HepG2 (cell line): ENCODE data around the gene RPL22L1. TPM values are rescaled to one million over a fixed set of nuclear protein-coding genes. Genes with fewer than 3 reads are reported as not detected.
A peak's percentile ranks its signal among the peaks of the same experiment; 100 is the strongest.

Source experiments
- FOXO1 ChIP-seq: sonication (generic); formaldehyde crosslinking; IDR thresholded peaks from 2 replicates; pipeline ENCODE4 v1.4.0; 2020; ENCODE audit warnings: missing genetic modification reagents
- GATA4 ChIP-seq: sonication (generic); IDR thresholded peaks from 2 replicates; pipeline ENCODE4 v1.6.1; 2016; ENCODE audit warnings: antibody characterized with exemption, low read depth, borderline replicate concordance
- IKZF4 ChIP-seq: sonication (generic); formaldehyde crosslinking; IDR thresholded peaks from 2 replicates; pipeline ENCODE4 v1.5.1; 2020; ENCODE audit warnings: borderline replicate concordance, mild to moderate bottlenecking, low read depth, missing genetic modification reagents; ENCODE audit errors: not compliant biosample characterization
- KDM4B ChIP-seq: sonication (generic); formaldehyde crosslinking; IDR thresholded peaks from 2 replicates; pipeline ENCODE4 v1.4.0; 2020; ENCODE audit warnings: missing genetic modification reagents
- KIAA2018 ChIP-seq: sonication (generic); formaldehyde crosslinking; IDR thresholded peaks from 2 replicates; pipeline ENCODE4 v1.5.0; 2020; ENCODE audit warnings: mild to moderate bottlenecking, missing genetic modification reagents, borderline replicate concordance
- NR2F2 ChIP-seq: IDR thresholded peaks from 2 replicates; pipeline ENCODE4 v1.6.1; 2012; ENCODE audit warnings: low read depth, inconsistent platforms, borderline replicate concordance
- ONECUT2 ChIP-seq: sonication (generic); formaldehyde crosslinking; IDR thresholded peaks from 2 replicates; pipeline ENCODE4 v1.4.0; 2020; ENCODE audit warnings: missing genetic modification reagents
- PPARG ChIP-seq: conservative IDR thresholded peaks from 2 replicates; pipeline ENCODE4 v1.6.1; 2016; ENCODE audit warnings: missing biosample characterization, missing genetic modification reagents
- YY1 ChIP-seq: IDR thresholded peaks from 2 replicates; pipeline ENCODE4 v1.6.1; 2011; ENCODE audit warnings: low read length, low read depth, moderate library complexity, mild to moderate bottlenecking; ENCODE audit not compliant: insufficient read depth, insufficient replicate concordance
- ZNF44 ChIP-seq: sonication (generic); formaldehyde crosslinking; IDR thresholded peaks from 2 replicates; pipeline ENCODE4 v1.5.1; 2020; ENCODE audit warnings: mild to moderate bottlenecking, missing genetic modification reagents
- ZNF607 ChIP-seq: sonication (generic); formaldehyde crosslinking; IDR thresholded peaks from 2 replicates; pipeline ENCODE4 v1.5.1; 2020; ENCODE audit warnings: missing genetic modification reagents, mild to moderate bottlenecking, borderline replicate concordance
- ZNF619 ChIP-seq: sonication (generic); formaldehyde crosslinking; IDR thresholded peaks from 2 replicates; pipeline ENCODE4 v1.4.0; 2020; ENCODE audit warnings: mild to moderate bottlenecking, missing genetic modification reagents
- ZNF652 ChIP-seq: IDR thresholded peaks from 2 replicates; pipeline ENCODE4 v1.6.1; 2016; ENCODE audit warnings: low read depth, borderline replicate concordance
- ZNF670 ChIP-seq: sonication (generic); formaldehyde crosslinking; IDR thresholded peaks from 2 replicates; pipeline ENCODE4 v1.8.0; 2022; ENCODE audit warnings: mild to moderate bottlenecking, missing genetic modification reagents, borderline replicate concordance
- ZNF761 ChIP-seq: sonication (generic); formaldehyde crosslinking; conservative IDR thresholded peaks from 2 replicates; pipeline ENCODE4 v1.4.0; 2020; ENCODE audit warnings: mild to moderate bottlenecking, missing genetic modification reagents
- ZNF841 ChIP-seq: sonication (generic); formaldehyde crosslinking; IDR thresholded peaks from 2 replicates; pipeline ENCODE4 v1.8.1; 2023; ENCODE audit warnings: missing genetic modification reagents, borderline replicate concordance
- polyA plus RNA-seq, 8 experiments: library from polyadenylated mRNA; depleted of rRNA in 3 of 8; stranded (reverse) in 7 of 8; unstranded in 1 of 8; fragments of >200 nt; fragmentation: Illumina TruSeq in 4 of 8; extraction: Trizol in 4 of 8; gene quantifications; 2 replicates each; pipeline versions ENCODE4 v1.2.1 to v1.2.3, GENCODE V29; 2011 to 2016; ENCODE audit warnings: low read depth in 4 of 8, missing spikeins in 1 of 8, mixed read lengths in 1 of 8; ENCODE audit not compliant: insufficient read depth in 1 of 8
- total RNA-seq, 5 experiments: library from RNA; depleted of rRNA; stranded (reverse); fragments of >200 nt; fragmentation: Illumina TruSeq; extraction: Trizol; gene quantifications; 2 replicates each; pipeline ENCODE4 v1.2.3, GENCODE V29; 2016; ENCODE audit warnings: low read depth in 1 of 5

Gene RPL22L1
- total and polyA plus RNA-seq, 2 of the 13 experiments (the other 11 are each of a cell fraction or from before 2014, with no cell fraction given): 42.7 to 152 TPM

GRCh38 chr3:170869645-170870593 is at the start of gene RPL22L1 (continued):
- TF ChIP-seq KIAA2018 (0 out of 2 replicates have a peak, but pooled peaks have one; percentile 61), ZNF761 (no peak), IKZF4 (CRISPR knock-in tag) (no peak), GATA4 (peak; percentile 62; the same call in 1 of the 2 replicates), ZNF652 (CRISPR knock-in tag) (no peak), PPARG (CRISPR knock-in tag) (peak; percentile 65), ZNF619 (peak; percentile 82), ZNF607 (no peak; the same call in 1 of the 2 replicates), YY1 (peak; percentile 92), ZNF670 (CRISPR knock-in tag) (no peak), ZNF841 (CRISPR knock-in tag) (no peak), KDM4B (0 out of 2 replicates have a peak, but pooled peaks have one; percentile 25), FOXO1 (CRISPR knock-in tag) (no peak), ZNF44 (CRISPR knock-in tag) (no peak), ONECUT2 (no peak; the same call in 1 of the 2 replicates), NR2F2 (no peak; the same call in 1 of the 2 replicates)
